Amniotic epithelial cell (primary cell): ENCODE measurements around the gene NHS.
A peak's percentile ranks its signal among the peaks of the same experiment; 100 is the strongest.

Experiments used
- DNase-seq: peaks from one replicate; pipeline ENCODE4 v3.0.0-alpha.2; 2010; ENCODE audit warnings: low read depth

NHS gene

GRCh38 chrX:17736478-17736855 lies 361.5 kb downstream of the NHS start:
- peak; percentile 6 for DNase-seq

GRCh38 chrX:17736856-17737709 lies 362.1 kb downstream of the NHS start, which contains the start of gene SCML1:
Gene SCML1, plus strand, starts transcription at chrX:17737493. Its CDS starts 6,694 bp downstream, at chrX:17744187.
- DNase-seq = peak; percentile 94

- no peak for DNase-seq
Observed at GRCh38 chrX:17737710-17737985, 362.6 kb downstream of the NHS start.

- DNase-seq = peak; percentile 14
Observed at GRCh38 chrX:17737986-17738713, 363.1 kb downstream of the NHS start.

- peak; percentile 16 for DNase-seq
Observed at GRCh38 chrX:17738737-17739535, 363.9 kb downstream of the NHS start.

- DNase-seq = no peak
Observed at GRCh38 chrX:17740137-17741122, 365.4 kb downstream of the NHS start.

GRCh38 chrX:17741123-17741511 lies 366.1 kb downstream of the NHS start:
- no peak for DNase-seq

GRCh38 chrX:17743913-17744312 lies 368.9 kb downstream of the NHS start:
- DNase-seq = no peak

GRCh38 chrX:17744896-17745523 lies 370.0 kb downstream of the NHS start:
- DNase-seq = no peak

- no peak for DNase-seq
Observed at GRCh38 chrX:17747692-17748091, 372.7 kb downstream of the NHS start.

GRCh38 chrX:17748684-17749083 lies 373.7 kb downstream of the NHS start:
- no peak for DNase-seq

GRCh38 chrX:17750436-17750835 lies 375.4 kb downstream of the NHS start:
- DNase-seq = peak; percentile 35

- DNase-seq = no peak
Observed at GRCh38 chrX:17758382-17758781, 383.4 kb downstream of the NHS start.

- no peak for DNase-seq
Observed at GRCh38 chrX:17759990-17760389, 385.0 kb downstream of the NHS start.

GRCh38 chrX:17767734-17768133 lies 392.7 kb downstream of the NHS start:
- no peak for DNase-seq

GRCh38 chrX:17768997-17769396 lies 394.0 kb downstream of the NHS start:
- DNase-seq = no peak

GRCh38 chrX:17769701-17770269 lies 394.8 kb downstream of the NHS start:
- no peak for DNase-seq

- DNase-seq = no peak
Observed at GRCh38 chrX:17773221-17773876, 398.3 kb downstream of the NHS start.

- DNase-seq = no peak
Observed at GRCh38 chrX:17774053-17774452, 399.1 kb downstream of the NHS start.

- no peak for DNase-seq
Observed at GRCh38 chrX:17778997-17779396, 404.0 kb downstream of the NHS start.
